Astrocyte of the cerebellum (primary cell): ENCODE data around the gene FAM163A.

Source experiments
- DNase-seq: peaks from one replicate; pipeline ENCODE4 v3.0.0-alpha.2; 2011; ENCODE audit warnings: low read depth
- H3K4me3 ChIP-seq: 2 replicates; pipeline ENCODE4 v1.5.1; 2011; ENCODE audit warnings: mild to moderate bottlenecking, low read depth, low read length, moderate library complexity
- in situ Hi-C: cut with HindIII; loops from 2 replicates; pipeline ENCODE4 v1.10.0; 2017; ENCODE audit warnings: low sequenced_read_pairs
- TF ChIP-seq, protein P1 (sequence below): IDR thresholded peaks from 2 replicates; pipeline ENCODE4 v1.5.1; 2012; ENCODE audit warnings: low read length, low read depth, moderate library complexity, mild to moderate bottlenecking; ENCODE audit errors: missing control alignments

The FAM163A gene

DNA sequence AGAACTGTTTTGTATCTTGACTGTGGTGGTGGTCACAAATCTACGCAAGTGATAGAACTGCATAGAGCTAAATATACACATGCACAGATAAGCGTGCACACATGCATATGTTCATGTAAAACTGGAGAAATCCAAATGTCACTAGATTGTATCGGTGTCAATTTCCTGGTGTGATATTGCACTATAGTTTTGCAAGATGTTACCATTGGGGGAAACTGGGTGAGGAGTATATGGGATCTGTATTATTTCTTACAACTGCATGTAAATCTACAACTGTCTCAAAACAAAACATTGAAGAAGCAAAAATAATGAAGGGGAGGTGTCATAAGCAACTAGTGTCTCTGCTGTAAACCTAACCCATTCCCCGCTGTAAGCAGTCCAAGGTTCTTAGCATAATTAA lies 30.2 kb downstream of the FAM163A start:
- TF ChIP-seq, protein P1, sequence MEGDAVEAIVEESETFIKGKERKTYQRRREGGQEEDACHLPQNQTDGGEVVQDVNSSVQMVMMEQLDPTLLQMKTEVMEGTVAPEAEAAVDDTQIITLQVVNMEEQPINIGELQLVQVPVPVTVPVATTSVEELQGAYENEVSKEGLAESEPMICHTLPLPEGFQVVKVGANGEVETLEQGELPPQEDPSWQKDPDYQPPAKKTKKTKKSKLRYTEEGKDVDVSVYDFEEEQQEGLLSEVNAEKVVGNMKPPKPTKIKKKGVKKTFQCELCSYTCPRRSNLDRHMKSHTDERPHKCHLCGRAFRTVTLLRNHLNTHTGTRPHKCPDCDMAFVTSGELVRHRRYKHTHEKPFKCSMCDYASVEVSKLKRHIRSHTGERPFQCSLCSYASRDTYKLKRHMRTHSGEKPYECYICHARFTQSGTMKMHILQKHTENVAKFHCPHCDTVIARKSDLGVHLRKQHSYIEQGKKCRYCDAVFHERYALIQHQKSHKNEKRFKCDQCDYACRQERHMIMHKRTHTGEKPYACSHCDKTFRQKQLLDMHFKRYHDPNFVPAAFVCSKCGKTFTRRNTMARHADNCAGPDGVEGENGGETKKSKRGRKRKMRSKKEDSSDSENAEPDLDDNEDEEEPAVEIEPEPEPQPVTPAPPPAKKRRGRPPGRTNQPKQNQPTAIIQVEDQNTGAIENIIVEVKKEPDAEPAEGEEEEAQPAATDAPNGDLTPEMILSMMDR, result no peak
- H3K4me3 ChIP-seq, result no peak overlapping the region
- DNase-seq, result no peak
- in situ Hi-C loops, result no loop called here

DNA sequence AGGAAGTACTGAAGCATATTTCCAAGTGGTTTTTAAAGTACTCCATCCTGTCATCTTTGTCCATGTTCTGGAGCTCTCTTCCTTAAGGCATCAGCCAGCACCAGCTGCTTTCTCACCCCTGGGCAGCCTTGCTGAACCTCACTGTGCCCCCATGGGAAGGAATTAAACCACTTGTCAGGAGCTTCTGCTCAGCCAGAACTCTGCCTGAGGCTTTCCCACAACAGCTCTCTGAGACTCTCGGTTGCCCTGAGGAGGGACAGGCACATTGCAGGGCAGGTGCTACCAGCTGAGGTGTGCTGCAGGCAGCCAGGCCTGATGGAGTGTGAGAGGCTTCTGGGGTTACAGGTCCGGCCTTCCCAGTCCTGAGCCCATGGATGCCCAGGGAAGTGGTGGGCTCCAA lies 30.9 kb downstream of the FAM163A start:
- no peak for DNase-seq
- no peak overlapping the region for H3K4me3 ChIP-seq
- in situ Hi-C loops, result no loop called here
- TF ChIP-seq, protein P1, result no peak

DNA sequence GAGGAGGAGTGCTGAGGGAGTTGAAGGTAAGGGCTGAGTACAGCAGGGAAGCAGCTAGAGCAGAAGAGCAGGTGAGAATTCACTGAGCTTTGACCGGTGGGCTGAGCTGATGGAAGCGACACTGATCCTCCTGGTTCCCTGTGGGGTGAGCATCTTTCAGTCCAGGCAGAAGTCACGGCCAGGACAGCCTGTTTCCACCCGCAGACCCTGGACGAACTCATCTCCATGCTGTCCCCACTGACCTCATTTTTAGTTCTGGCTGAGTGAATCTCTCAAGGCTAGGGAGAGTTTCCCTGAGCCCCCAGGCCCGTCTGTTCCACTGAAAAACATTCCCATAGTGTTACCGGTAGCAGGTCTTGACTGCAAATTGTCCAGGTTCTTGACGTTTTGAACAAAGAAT lies 31.5 kb downstream of the FAM163A start:
- TF ChIP-seq, protein P1, result no peak
- no peak overlapping the region for H3K4me3 ChIP-seq
- in situ Hi-C loops, result no loop called here
- no peak for DNase-seq

DNA sequence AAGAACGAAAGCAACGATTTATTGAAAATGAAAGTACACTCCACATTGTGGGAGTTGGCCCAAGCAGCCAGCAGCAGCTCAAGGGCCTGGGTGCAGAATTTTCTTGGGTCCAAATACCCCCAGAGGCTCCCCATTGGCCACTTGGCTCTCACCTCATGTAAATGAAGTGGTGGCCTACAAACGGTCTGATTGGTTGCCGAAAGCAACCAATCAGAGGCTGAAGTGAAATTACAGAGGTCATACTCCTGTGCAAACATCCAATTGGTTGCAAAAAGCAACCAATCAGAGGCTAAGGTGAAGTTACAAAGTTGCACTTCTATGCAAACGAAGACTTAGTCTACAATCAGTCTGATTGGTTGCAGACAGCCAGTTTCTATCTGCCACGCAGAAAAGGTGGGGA lies 31.9 kb downstream of the FAM163A start:
- H3K4me3 ChIP-seq, result no peak overlapping the region
- DNase-seq, result no peak
- in situ Hi-C loops, result no loop called here
- TF ChIP-seq, protein P1, result no peak

DNA sequence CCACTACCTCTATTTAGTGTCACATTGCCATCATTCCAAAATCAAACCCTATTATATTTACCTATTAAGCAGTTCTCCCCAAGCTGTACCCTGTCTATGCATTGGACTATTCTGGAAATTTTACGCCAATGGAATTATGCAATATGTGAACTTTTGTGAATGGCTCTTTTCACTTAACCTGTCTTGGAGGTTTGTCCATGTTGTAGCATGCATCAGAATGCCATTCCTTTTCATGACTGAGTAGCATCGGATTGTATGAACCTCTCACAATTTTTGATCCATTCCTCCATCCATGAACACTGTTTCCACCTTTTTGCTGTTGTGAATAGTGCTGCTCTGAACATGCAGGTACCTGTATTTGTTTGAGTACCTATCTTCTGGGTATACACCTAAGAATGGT lies 33.7 kb downstream of the FAM163A start:
- TF ChIP-seq, protein P1, result no peak
- H3K4me3 ChIP-seq, result no peak overlapping the region
- in situ Hi-C loops, result no loop called here
- DNase-seq, result no peak

DNA sequence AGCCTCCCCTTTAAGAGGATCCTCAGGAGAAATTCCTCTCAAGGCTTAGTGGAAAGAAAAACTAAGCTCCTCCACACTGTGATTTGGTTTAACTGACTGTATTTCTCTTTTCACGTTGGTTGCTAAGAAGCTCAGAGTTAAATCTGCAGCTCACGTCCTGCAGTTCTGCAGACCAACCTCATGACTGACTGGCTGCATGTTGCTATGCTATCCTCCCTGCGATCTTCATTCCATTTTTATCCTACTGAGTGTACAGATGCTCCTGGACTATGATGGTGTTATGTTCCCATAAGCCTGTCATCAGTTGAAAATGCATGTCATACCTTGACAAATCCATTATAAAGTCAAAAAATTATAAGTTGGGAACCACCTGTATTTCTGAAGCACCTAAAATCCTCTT lies 34.6 kb downstream of the FAM163A start:
- DNase-seq, result no peak
- in situ Hi-C loops, result no loop called here
- TF ChIP-seq, protein P1, result no peak
- no peak overlapping the region for H3K4me3 ChIP-seq
